B cell (primary cell): ENCODE data around the gene NDST4. TPM values are rescaled to one million over a fixed set of nuclear protein-coding genes. Genes with fewer than 3 reads are reported as not detected.

ENCODE experiments used
- ATAC-seq: fragments of 200-7000 bp; cut with Tn5 transposase; one replicate; pipeline ENCODE4 v1.10.0; 2021; ENCODE audit warnings: low read depth, mild to moderate bottlenecking, moderate number of reproducible peaks, moderate library complexity
- CTCF ChIA-PET: fragments of 350-600 bp; sonication (Branson Sonifier 250); formaldehyde crosslinking; loops from one replicate; lab custom pipeline; 2021; ENCODE audit warnings: antibody characterized with exemption, inconsistent platforms; lab: Charles Lee
- POLR2A ChIA-PET: fragments of 350-600 bp; sonication (Branson Sonifier 250); formaldehyde crosslinking; loops from one replicate; lab custom pipeline; 2021; ENCODE audit warnings: antibody characterized with exemption; lab: Charles Lee
- DNase-seq: peaks from one replicate; pipeline ENCODE4 v3.0.0; 2013
- H2AFZ ChIP-seq: 2 replicates; pipeline ENCODE4 v1.6.1; 2012; ENCODE audit warnings: mild to moderate bottlenecking, low read depth, low read length; ENCODE audit not compliant: insufficient read depth, poor library complexity, severe bottlenecking
- H3K27ac ChIP-seq, 2 donors: 1 replicate in 1 of 2; 2 replicates in 1 of 2; pipeline ENCODE4 v1.5.1; 2012 to 2013; ENCODE audit warnings: low read length in 2 of 2, mild to moderate bottlenecking in 2 of 2, moderate library complexity in 1 of 2
- H3K27me3 ChIP-seq, 4 experiments: fragments of 200-600 bp in 1 of 4; sonication (generic) in 1 of 4; replicated peaks in 1 of 4; 1 replicate in 2 of 4; 2 replicates in 2 of 4; pipeline versions ENCODE4 v1.6.1 to v1.7.0; 2013 to 2016; ENCODE audit warnings: low read length in 3 of 4, mild to moderate bottlenecking in 2 of 4, mixed read lengths in 1 of 4, moderate library complexity in 1 of 4; ENCODE audit not compliant: insufficient read depth in 4 of 4, control insufficient read depth in 3 of 4; ENCODE audit errors: control extremely low read depth in 1 of 4
- H3K36me3 ChIP-seq, 2 experiments: replicated peaks in 1 of 2; 1 replicate in 1 of 2; 2 replicates in 1 of 2; pipeline versions ENCODE4 v1.6.1 to v1.7.1; 2013; ENCODE audit warnings: low read length in 1 of 2; ENCODE audit not compliant: insufficient read depth in 2 of 2, control insufficient read depth in 1 of 2; ENCODE audit errors: control extremely low read depth in 1 of 2, extremely low read depth in 1 of 2
- H3K4me1 ChIP-seq, 2 donors: fragments of 200-600 bp in 1 of 2; sonication (generic) in 1 of 2; 1 replicate in 1 of 2; 2 replicates in 1 of 2; pipeline versions ENCODE4 v1.5.1 to v1.6.1; 2013 to 2017; ENCODE audit warnings: low read length in 2 of 2; ENCODE audit not compliant: control insufficient read depth in 2 of 2, insufficient read depth in 2 of 2
- H3K4me2 ChIP-seq: replicated peaks from 2 replicates; pipeline ENCODE3; 2012; ENCODE audit warnings: mild to moderate bottlenecking, low read depth, low read length; ENCODE audit not compliant: poor library complexity, severe bottlenecking
- H3K4me3 ChIP-seq, 5 experiments: fragments of 200-600 bp in 1 of 5; sonication (generic) in 1 of 5; 1 replicate in 3 of 5; 2 replicates in 2 of 5; pipeline versions ENCODE4 v1.5.1 to v1.7.0; 2011 to 2016; ENCODE audit warnings: low read length in 4 of 5, mild to moderate bottlenecking in 4 of 5, low read depth in 2 of 5, control low read depth in 1 of 5, moderate library complexity in 1 of 5; ENCODE audit not compliant: insufficient read depth in 1 of 5; ENCODE audit errors: control extremely low read depth in 1 of 5, extremely low read depth in 1 of 5
- H3K79me2 ChIP-seq: fragments of 200-600 bp; sonication (generic); one replicate; pipeline ENCODE4 v1.6.0; 2016; ENCODE audit warnings: low read length; ENCODE audit not compliant: control insufficient read depth, insufficient read depth
- H3K9ac ChIP-seq: fragments of 200-600 bp; sonication (generic); 2 replicates; pipeline ENCODE4 v1.6.1; 2017; ENCODE audit warnings: mild to moderate bottlenecking, low read length, moderate library complexity
- H3K9me3 ChIP-seq, 3 donors: one replicate each; pipeline versions ENCODE4 v1.6.1 to v1.7.1; 2013; ENCODE audit warnings: low read length in 2 of 3; ENCODE audit not compliant: control insufficient read depth in 2 of 3, insufficient read depth in 1 of 3; ENCODE audit errors: control extremely low read depth in 1 of 3
- H4K20me1 ChIP-seq: 2 replicates; pipeline ENCODE4 v1.6.0; 2012; ENCODE audit warnings: mild to moderate bottlenecking, low read length; ENCODE audit not compliant: insufficient read depth, control insufficient read depth, poor library complexity, severe bottlenecking
- H3K27ac Mint-ChIP-seq: one replicate; pipeline ENCODE4 v1.8.0; 2021; ENCODE audit warnings: mixed read lengths
- H3K27me3 Mint-ChIP-seq: one replicate; pipeline ENCODE4 v1.8.0; 2021; ENCODE audit warnings: mixed read lengths
- H3K4me1 Mint-ChIP-seq: one replicate; pipeline ENCODE4 v1.8.0; 2021; ENCODE audit warnings: mixed read lengths
- H3K4me3 Mint-ChIP-seq: one replicate; pipeline ENCODE4 v1.8.0; 2021; ENCODE audit warnings: mixed read lengths
- H3K9me3 Mint-ChIP-seq: one replicate; pipeline ENCODE4 v1.8.0; 2022; ENCODE audit warnings: mixed read lengths; ENCODE audit not compliant: insufficient read depth
- EZH2 ChIP-seq: IDR thresholded peaks from 2 replicates; pipeline ENCODE4 v1.6.1; 2012; ENCODE audit warnings: borderline replicate concordance, low read depth, mild to moderate bottlenecking, moderate library complexity, low read length; ENCODE audit not compliant: insufficient read depth, poor library complexity, severe bottlenecking
- WGBS: methylation state at CpG from one replicate; pipeline ENCODE4 v1.1.5; 2013; ENCODE audit warnings: missing lambda C conversion rate; ENCODE audit not compliant: insufficient coverage; 5-methylcytosine and 5-hydroxymethylcytosine counted together
- intact Hi-C: fragments of 100-400 bp; cut with micrococcal nuclease; formaldehyde crosslinking; loops from one replicate; pipeline ENCODE4 v1.10.0; 2022
- polyA plus RNA-seq: library from polyadenylated mRNA; depleted of rRNA; stranded (reverse); fragments of >200 nt; gene quantifications from 2 replicates; pipeline ENCODE4 v1.2.3, GENCODE V29; 2012
- total RNA-seq, 2 donors: library from RNA; stranded (reverse); fragments of 120-200 nt in 1 of 2; gene quantifications; 1 replicate in 1 of 2; 2 replicates in 1 of 2; pipeline versions ENCODE4 v1.2.3 to v1.2.4, GENCODE V29; 2013 to 2022
- TF ChIP-seq, protein P1 (sequence below): fragments of 200-600 bp; IDR thresholded peaks from one replicate; pipeline ENCODE4 v1.8.0; 2022; ENCODE audit warnings: antibody characterized with exemption, mild to moderate bottlenecking

Gene NDST4
- total and polyA plus RNA-seq, 2 donors (not counting 1 experiment from before 2014, with no cell fraction given), result not detected

DNA sequence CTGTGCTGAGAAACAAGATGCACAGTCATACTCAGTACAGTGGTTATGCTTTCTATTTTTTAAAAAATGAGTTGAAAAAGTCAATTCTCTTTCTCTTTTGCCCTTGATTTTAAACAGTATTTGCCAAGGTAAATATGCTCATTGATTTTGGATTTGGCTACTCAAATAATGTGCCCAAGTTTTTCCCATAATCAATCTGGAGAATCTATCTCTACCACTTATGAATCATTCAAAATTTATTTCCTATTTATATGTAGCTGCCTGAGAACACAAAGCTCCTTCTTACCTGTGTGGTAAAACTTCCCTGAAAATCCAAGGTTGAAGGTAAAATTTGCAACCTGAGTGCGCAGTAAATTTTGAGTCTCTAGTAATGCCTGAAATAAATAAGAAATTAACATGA lies 136.5 kb downstream of the NDST4 start:
- intact Hi-C loops, result no loop called here
- no peak for TF ChIP-seq EZH2
- TF ChIP-seq, protein P1, sequence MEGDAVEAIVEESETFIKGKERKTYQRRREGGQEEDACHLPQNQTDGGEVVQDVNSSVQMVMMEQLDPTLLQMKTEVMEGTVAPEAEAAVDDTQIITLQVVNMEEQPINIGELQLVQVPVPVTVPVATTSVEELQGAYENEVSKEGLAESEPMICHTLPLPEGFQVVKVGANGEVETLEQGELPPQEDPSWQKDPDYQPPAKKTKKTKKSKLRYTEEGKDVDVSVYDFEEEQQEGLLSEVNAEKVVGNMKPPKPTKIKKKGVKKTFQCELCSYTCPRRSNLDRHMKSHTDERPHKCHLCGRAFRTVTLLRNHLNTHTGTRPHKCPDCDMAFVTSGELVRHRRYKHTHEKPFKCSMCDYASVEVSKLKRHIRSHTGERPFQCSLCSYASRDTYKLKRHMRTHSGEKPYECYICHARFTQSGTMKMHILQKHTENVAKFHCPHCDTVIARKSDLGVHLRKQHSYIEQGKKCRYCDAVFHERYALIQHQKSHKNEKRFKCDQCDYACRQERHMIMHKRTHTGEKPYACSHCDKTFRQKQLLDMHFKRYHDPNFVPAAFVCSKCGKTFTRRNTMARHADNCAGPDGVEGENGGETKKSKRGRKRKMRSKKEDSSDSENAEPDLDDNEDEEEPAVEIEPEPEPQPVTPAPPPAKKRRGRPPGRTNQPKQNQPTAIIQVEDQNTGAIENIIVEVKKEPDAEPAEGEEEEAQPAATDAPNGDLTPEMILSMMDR, result no peak
- Histone ChIP-seq H3K4me2 (no peak overlapping the region), H3K27me3 (no peaks in the 10 kb centered on the region), H3K36me3 (no peaks in the 10 kb centered on the region), H4K20me1 (no peaks in the 10 kb centered on the region), H3K9me3 (no peaks in the 10 kb centered on the region), H3K4me3 (no peak overlapping the region), H3K79me2 (no peaks in the 10 kb centered on the region), H2AFZ (no peak overlapping the region), H3K27ac (no peak overlapping the region), H3K4me1 (no peaks in the 10 kb centered on the region), H3K9ac (no peak overlapping the region)
- ChIA-PET CTCF (no interaction called here), POLR2A (no interaction called here)
- Mint-ChIP-seq H3K27me3 (no peaks in the 10 kb centered on the region), H3K9me3 (no peaks in the 10 kb centered on the region), H3K4me1 (no peaks in the 10 kb centered on the region), H3K4me3 (no peak overlapping the region), H3K27ac (no peak overlapping the region)
- ATAC-seq, result no peak
- DNase-seq, result no peak
- no CpG with 5 or more reads among the region's 1 CpG for WGBS

DNA sequence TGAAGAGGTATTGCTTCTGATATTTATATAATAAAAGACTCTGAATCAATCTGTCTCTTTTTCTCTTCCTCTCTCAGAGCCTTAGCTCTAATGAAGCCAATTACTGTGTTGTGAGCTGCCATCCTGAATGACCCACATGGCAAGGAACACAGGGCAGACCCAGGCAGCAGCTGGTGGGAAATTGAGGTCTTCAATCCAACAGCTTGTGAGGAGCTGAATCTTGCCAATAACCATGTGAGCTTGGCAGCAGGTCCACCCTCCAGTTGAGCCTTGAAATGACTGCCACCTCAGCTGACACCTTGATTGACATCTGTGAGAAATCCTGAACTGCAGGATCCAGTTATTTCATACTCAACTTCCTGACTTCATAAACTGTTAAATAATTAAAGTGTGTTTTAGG lies 149.4 kb downstream of the NDST4 start:
- H3K79me2 ChIP-seq, result no peaks in the 10 kb centered on the region

More for the DNA sequence above, 149.4 kb downstream of the NDST4 start:
- Histone ChIP-seq H3K36me3 (no peaks in the 10 kb centered on the region), H3K27me3 (no peaks in the 10 kb centered on the region), H4K20me1 (no peaks in the 10 kb centered on the region), H3K9me3 (no peaks in the 10 kb centered on the region), H3K27ac (no peak overlapping the region), H3K4me2 (no peak overlapping the region), H2AFZ (no peak overlapping the region), H3K4me3 (no peak overlapping the region), H3K9ac (no peak overlapping the region), H3K4me1 (no peaks in the 10 kb centered on the region)
- H3K4me1 Mint-ChIP-seq, result no peaks in the 10 kb centered on the region
- no peak for DNase-seq
- intact Hi-C loops, result no loop called here
- ATAC-seq, result no peak
- H3K27me3 Mint-ChIP-seq, result no peaks in the 10 kb centered on the region
- no peak overlapping the region for H3K4me3 Mint-ChIP-seq
- no peak for TF ChIP-seq EZH2
- TF ChIP-seq, protein P1, result no peak
- ChIA-PET CTCF (no interaction called here), POLR2A (no interaction called here)
- no peaks in the 10 kb centered on the region for H3K9me3 Mint-ChIP-seq
- H3K27ac Mint-ChIP-seq, result no peak overlapping the region
